ENCODE results near the gene FAM50A. TPM values are rescaled to one million over a fixed set of nuclear protein-coding genes. Genes with fewer than 3 reads are reported as not detected.
A peak's percentile ranks its signal among the peaks of the same experiment; 100 is the strongest.

FAM50A gene
- total RNA-seq, 3 donors from 2014 or later (not counting 1 experiment from before 2014, with no cell fraction given), result 48.9 to 63.2 (median 54.1) TPM

DNA sequence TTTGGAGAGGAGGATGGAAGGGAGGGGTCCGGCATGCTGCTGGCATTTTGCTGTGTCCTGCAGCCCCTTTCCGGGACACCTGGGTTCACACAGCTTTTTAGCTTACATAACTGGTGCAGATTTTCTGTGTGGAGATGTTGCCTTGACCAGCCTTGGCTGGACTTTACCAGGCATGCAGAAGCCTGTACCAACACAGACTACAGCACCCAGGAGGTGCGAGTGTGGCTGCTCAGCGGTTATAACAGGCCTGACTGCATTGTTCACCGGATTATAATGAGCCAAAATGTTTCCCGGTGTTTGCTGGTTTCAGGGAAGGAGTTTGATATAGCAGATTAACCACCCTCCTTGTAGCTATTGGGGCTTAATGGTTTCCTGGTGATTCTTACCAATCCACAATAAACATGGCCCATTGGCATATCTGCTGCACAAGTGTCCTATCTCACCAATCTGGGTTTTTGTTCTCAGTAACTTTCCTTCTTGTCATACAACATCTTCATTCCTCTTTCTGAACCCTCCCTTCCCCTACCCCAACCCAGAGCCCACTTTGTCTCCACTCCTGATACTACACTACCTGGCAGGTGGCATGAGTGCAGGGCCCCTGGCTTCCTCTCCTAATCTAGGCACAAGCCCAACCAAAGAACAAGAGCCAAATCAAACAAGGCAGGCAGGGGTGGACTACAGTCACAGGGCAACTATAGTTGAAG is 41.9 kb upstream of the FAM50A start:
- no peak for ATAC-seq
- 70% methylated on average over 2 of the region's 6 CpGs for WGBS (ENCODE audit: insufficient coverage)

DNA sequence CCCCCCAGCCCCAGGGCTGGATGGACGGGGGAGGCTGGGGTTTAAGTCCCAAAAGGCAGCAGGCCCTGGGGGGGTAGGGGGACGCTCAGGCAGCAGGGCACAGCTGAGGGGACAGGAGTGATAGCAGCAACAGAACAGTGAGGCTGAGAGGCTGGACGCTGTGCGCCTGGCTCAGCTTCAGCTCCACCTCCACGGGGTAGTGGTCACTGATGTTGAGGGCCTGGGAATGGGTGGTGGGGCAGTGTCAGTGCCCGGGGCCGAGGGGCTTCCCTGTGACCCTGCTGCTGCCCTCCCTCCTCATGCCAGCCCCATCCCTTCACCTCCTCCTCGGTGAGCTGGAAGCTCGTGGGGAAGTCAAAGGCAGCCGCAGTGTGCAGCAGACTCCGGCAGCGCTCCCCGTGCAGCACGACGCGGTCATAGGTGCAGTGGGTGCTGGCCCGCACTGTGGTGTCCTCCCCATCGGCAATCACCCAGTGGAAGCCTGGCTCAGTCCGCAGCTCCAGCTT is 41.3 kb upstream of the FAM50A start:
- H3K36me3 Mint-ChIP-seq, result no peaks in the 10 kb centered on the region
- ATAC-seq (no peak), DNase-seq (peak in 1 of 2 donors; percentile 2)
- peaks cover 0 to 8% of the 10 kb centered on the region in 2 donors for H3K27me3 Mint-ChIP-seq (ENCODE audit: low read depth in 2 of 2)
- TF ChIP-seq, protein P1, sequence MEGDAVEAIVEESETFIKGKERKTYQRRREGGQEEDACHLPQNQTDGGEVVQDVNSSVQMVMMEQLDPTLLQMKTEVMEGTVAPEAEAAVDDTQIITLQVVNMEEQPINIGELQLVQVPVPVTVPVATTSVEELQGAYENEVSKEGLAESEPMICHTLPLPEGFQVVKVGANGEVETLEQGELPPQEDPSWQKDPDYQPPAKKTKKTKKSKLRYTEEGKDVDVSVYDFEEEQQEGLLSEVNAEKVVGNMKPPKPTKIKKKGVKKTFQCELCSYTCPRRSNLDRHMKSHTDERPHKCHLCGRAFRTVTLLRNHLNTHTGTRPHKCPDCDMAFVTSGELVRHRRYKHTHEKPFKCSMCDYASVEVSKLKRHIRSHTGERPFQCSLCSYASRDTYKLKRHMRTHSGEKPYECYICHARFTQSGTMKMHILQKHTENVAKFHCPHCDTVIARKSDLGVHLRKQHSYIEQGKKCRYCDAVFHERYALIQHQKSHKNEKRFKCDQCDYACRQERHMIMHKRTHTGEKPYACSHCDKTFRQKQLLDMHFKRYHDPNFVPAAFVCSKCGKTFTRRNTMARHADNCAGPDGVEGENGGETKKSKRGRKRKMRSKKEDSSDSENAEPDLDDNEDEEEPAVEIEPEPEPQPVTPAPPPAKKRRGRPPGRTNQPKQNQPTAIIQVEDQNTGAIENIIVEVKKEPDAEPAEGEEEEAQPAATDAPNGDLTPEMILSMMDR (IDR thresholded peaks at IDR 0.05), result no peak
- no peak overlapping the region for H3K27ac Mint-ChIP-seq
- no peaks in the 10 kb centered on the region for H3K9me3 Mint-ChIP-seq
- H3K4me3 Mint-ChIP-seq, result no peak overlapping the region
- Histone ChIP-seq H3K4me3 (ENCODE audit: low read length) (no peak overlapping the region), H3K27me3 (ENCODE audit: control insufficient read depth, insufficient read depth, low read length) (no peaks in the 10 kb centered on the region), H3K9me3 (ENCODE audit: control insufficient read depth, insufficient read depth, low read length) (no peaks in the 10 kb centered on the region), H3K4me1 (ENCODE audit: control insufficient read depth, insufficient read depth, low read length) (peaks cover 15% of the 10 kb centered on the region), H3K36me3 (ENCODE audit: control insufficient read depth, insufficient read depth, low read length) (peaks cover 25% of the 10 kb centered on the region), H3K27ac (ENCODE audit: low read length) (no peak overlapping the region)
- intact Hi-C loops (cut with micrococcal nuclease), result no loop called here
- peaks cover 14 to 19% of the 10 kb centered on the region in 2 donors for H3K4me1 Mint-ChIP-seq
- WGBS (ENCODE audit: insufficient coverage), result 94% methylated on average over 17 of the region's 19 CpGs

More for the DNA sequence above, 41.9 kb upstream of the FAM50A start:
- H3K9me3 Mint-ChIP-seq, result no peaks in the 10 kb centered on the region
- H3K4me1 Mint-ChIP-seq, result peaks cover 14 to 19% of the 10 kb centered on the region in 2 donors
- no peak overlapping the region for H3K4me3 ChIP-seq (ENCODE audit: low read length)
- no peaks in the 10 kb centered on the region for H3K27me3 ChIP-seq (ENCODE audit: control insufficient read depth, insufficient read depth, low read length)
- peak overlapping the region in 1 of 2 donors; percentile 26 for H3K27ac Mint-ChIP-seq
- peak in 1 of 2 donors; percentile 5 for DNase-seq
- TF ChIP-seq, protein P1 (IDR thresholded peaks at IDR 0.05), result no peak
- intact Hi-C loops (cut with micrococcal nuclease), result no loop called here
- H3K9me3 ChIP-seq (ENCODE audit: control insufficient read depth, insufficient read depth, low read length), result no peaks in the 10 kb centered on the region
- H3K27me3 Mint-ChIP-seq (ENCODE audit: low read depth in 2 of 2), result peaks cover 0 to 8% of the 10 kb centered on the region in 2 donors
- peaks cover 25% of the 10 kb centered on the region for H3K36me3 ChIP-seq (ENCODE audit: control insufficient read depth, insufficient read depth, low read length)
- H3K4me3 Mint-ChIP-seq, result no peak overlapping the region
- H3K36me3 Mint-ChIP-seq, result no peaks in the 10 kb centered on the region
- H3K27ac ChIP-seq (ENCODE audit: low read length), result no peak overlapping the region
- H3K4me1 ChIP-seq (ENCODE audit: control insufficient read depth, insufficient read depth, low read length), result peaks cover 20% of the 10 kb centered on the region

DNA sequence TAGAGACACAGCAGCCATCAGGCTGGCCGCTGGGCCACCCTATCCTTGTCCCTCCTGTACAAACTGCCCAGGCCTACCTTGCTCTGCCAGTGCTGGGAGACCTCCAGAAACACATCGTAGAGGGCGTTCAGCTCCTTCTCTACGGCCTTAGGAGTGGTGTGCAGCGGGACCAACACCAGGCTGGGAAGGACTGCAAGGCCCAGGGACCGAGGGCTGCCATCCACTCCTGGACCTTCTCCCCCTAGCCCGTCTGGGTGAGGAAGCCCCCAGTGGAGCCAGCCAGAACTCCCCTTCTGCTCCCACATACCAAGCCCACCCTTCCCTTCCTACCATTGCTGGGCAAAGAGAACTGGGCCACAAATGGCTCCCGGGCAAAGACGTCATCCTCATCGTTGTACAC is 40.7 kb upstream of the FAM50A start:
- DNase-seq (no peak), ATAC-seq (no peak)
- H3K27ac Mint-ChIP-seq, result no peak overlapping the region
- no peaks in the 10 kb centered on the region for H3K36me3 Mint-ChIP-seq
- H3K36me3 ChIP-seq (ENCODE audit: control insufficient read depth, insufficient read depth, low read length), result peaks cover 25% of the 10 kb centered on the region
- H3K4me3 ChIP-seq (ENCODE audit: low read length), result no peak overlapping the region
- peaks cover 0 to 5% of the 10 kb centered on the region in 2 donors for H3K27me3 Mint-ChIP-seq (ENCODE audit: low read depth in 2 of 2)
- H3K9me3 Mint-ChIP-seq, result no peaks in the 10 kb centered on the region
- 97% methylated on average over 8 of the region's 10 CpGs for WGBS (ENCODE audit: insufficient coverage)
- no peaks in the 10 kb centered on the region for H3K27me3 ChIP-seq (ENCODE audit: control insufficient read depth, insufficient read depth, low read length)
- H3K4me1 Mint-ChIP-seq, result peaks cover 9 to 16% of the 10 kb centered on the region in 2 donors
- H3K4me3 Mint-ChIP-seq, result no peak overlapping the region
- TF ChIP-seq, protein P1 (IDR thresholded peaks at IDR 0.05), result no peak
- H3K27ac ChIP-seq (ENCODE audit: low read length), result no peak overlapping the region
- no peaks in the 10 kb centered on the region for H3K9me3 ChIP-seq (ENCODE audit: control insufficient read depth, insufficient read depth, low read length)
- intact Hi-C loops (cut with micrococcal nuclease), result no loop called here
- H3K4me1 ChIP-seq (ENCODE audit: control insufficient read depth, insufficient read depth, low read length), result peaks cover 14% of the 10 kb centered on the region
